SHP77 (cell line): ENCODE data around the gene ATG2B.

ENCODE experiments used
- DNase-seq, 2 experiments: peaks; one replicate each; lab custom pipeline; 2025; lab: John Stamatoyannopoulos, UW

The ATG2B gene

DNA sequence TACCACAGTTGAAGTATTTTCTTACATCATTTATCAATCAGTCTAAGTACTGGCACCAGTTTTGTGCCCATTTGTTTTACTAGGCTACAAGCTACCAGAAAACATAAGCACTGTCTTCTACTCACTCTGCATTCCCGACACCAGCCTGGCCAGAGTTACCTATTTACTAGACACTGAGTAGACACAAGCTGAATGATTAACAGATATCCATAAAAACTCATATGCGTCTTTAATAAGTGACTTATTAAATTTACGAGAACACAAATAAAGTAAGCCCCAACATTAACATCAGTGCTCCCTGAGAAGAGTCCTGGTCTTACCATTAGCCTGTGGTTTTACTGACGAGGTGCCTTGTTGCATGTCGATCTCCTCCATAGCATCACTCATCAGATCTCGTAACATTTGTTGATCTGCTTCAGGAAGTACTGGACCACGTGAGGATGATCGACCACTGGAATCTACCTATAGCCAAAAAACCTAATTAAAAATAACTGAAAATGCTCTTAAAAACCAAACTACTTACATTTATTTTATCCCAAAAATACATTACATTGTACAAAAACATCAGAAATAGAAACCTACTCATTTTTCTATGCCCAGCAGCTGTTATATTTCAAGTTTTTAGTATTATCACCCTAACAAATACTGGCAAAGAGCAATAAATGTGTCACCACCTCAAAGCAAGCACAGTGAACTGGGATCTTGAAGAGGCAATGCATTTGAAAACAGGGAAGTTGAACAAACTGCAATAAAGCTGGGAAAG, 53.8 kb downstream of the ATG2B start:
- no peak for DNase-seq

DNA sequence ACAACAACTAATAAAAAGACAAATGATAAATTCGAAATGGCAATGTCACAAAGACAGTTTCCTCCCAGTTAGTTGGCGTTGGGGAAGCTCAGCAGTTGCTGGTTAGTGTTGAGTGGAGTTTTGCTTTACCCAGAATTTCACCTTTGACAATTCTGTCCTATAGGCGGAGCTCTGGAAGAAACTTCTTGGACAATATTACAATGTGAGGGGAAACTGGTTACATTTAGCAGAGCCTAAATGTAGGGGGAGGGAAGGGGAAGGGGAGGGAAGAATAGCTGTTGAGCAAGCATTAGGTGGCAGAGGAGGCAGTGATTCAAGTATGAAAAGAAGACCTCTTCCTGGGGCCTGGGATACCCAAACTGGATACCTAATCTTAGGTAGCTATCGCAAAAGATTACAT, 55.7 kb downstream of the ATG2B start:
- DNase-seq, result no peak

DNA sequence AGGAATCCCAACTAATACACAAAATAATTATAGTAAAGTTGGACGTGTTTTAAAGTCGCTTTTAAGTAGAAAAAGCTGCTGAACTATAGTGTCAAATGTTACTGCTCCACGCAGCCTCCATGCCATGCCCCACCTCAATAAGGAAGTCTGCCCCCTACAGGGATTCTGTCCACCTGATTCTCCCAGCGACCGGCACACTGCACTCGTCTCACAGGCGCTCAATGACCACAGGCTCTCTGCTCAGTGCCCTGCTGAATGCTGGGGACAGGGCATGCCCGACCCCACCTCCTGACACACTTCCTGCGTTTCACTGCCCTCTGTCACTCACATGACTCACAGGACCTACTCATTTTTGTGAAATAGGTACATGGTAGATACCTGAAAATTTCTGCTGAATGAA, 58.2 kb downstream of the ATG2B start:
- peak in 1 of 2 experiments; percentile 3 for DNase-seq

DNA sequence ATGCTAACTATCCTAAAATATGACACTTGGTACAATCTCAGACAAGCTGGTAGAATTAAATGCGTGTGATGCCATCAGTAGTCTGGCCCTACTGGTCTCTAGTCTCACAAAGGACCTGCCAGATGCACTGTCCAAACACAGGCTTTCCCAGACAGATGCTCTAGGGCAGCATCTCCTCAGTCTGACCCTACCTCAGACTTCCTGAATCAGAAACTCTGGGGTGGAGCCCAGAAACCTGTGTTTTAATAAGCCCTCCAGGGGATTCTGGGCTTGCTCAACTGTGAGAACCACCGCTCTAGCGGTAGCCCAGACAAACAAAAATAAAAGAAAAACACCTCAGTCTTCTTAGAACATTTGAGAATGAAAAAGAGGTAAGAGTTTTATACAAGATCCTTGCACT, 59.2 kb downstream of the ATG2B start:
- DNase-seq, result no peak

DNA sequence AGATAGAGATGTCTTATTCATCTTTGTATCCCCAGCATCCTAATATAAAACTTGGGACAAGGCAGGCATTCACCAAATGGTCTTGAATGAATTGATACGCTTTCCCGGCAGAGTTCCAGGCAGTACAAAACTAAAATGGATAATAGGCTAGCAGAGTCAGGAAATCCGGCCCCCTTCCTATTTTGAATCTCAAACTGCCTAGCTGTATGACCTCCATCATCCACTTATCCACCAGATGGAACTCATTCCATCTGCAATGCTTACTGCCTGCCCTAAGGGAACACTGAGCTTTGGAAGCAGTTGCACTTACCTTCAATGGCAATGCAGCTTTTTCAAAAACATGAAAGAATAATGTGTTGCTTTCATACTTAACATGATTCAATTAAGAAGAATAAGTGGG, 63.7 kb downstream of the ATG2B start:
- DNase-seq, result no peak

DNA sequence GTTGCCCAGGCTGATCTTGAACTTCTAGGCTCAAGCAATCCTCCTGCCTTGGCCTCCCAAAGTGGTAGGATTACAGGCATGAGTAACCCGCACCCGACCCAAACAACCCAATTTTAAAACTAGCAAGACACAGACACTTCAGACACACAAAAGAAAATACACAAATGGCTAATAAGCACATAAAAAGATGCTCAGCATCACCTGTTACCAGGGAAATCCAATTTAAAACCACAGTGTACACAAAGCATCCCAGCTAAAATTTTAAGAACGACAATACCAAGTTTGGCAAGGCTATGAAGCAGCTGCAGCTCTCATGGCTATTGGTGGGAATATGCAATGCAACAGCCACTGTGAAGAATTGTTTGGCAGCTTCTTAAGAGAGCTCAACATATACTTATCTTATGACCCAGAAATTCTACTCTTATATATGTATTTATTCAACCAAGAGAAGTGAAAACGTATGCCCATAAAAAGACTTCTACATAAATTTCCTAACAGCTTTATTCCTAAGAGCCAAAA, 65.1 kb downstream of the ATG2B start:
- no peak for DNase-seq

DNA sequence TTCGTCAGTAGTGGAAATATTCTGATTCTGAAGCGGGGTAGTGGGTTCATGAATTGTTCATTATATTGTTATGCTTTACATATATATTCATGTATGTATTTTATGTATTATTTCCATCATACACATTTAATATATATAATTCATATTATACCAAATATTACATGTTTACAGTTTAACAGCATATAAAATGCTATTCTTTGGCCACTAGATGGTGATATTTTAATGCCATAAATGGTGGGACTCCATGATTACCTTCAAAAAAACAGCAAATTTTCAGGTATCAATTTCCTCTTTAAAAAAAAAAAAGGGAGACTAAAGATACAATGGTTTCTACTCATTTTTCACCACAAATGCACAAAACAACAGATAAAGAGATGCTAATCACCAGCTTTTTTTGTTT, 66.1 kb downstream of the ATG2B start:
- peak in 1 of 2 experiments; percentile 11 for DNase-seq

DNA sequence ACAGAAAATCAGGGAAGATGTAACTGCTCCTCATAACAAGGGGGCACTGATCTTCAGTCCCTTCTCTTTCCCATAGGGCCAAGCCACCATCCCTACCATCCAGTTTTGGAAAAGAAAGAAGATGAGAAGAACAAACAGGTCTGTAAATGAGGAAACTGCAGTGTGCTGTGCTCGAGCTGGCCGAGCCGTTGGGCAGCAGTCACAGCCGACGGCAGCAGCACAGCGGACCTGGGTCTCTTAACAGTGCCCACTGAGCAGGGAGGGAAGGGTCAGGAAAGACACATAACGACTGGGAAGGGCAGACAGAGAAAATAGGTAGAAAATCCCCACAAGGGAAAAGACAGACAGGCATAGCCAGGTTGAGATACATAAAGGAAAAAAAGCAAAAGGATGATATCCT, 68.9 kb downstream of the ATG2B start:
- no peak for DNase-seq

DNA sequence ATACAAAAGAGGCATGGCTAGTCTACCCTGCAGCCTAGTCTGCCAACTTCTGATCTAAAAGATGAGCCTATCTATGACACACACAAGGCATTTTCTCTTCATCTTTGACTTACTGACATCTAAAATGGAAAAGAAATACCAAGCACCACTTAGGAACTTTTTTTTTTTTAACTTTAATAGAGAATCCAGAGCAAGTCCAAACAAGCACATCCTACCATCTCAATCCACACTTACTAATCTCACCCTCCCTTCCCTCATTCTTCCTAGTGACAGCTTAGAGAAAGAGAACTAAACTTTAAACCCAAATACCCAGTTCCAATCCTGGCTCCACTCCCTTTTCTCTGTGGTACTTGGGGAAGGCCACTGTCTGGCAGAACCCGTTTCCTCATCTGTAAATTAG, 75.3 kb downstream of the ATG2B start:
- DNase-seq, result no peak

DNA sequence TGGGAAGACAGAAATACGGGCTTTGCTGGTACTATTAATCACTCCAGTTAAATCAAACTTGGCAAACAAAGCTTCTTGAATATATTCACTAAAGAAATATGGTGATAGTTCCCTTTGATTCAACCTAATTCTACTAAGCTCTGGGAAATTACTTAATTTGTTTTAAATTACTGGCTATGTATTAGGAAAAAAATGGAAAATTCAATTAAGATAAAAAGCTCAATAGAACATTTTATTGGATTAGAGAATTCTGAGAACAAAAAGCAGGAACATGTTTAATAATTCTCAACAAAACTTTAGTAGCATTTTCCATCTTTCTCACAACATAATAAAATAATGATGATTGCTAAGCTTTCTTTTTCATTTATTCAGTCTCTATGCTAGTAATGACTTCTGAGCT, 76.9 kb downstream of the ATG2B start:
- no peak for DNase-seq

DNA sequence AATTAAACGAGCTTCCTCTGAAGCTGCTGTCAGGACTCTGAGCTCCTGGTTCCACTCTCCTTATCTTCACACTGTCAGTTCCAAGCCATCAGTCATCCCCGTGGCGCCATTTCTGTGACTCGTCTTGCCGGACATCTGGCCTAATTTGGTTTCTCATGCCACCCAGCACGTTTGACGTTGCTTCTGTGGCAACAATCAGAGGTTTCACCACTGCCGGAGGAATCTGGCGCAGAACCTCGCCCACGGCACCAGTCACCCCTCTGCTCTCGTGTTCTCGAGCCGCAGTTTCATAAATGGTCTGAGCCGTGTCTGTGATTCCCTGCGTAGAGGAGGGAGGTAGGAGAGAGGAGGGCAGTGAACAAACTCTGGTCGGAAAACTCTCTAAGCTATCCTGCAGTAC, 77.5 kb downstream of the ATG2B start:
- DNase-seq, result no peak

DNA sequence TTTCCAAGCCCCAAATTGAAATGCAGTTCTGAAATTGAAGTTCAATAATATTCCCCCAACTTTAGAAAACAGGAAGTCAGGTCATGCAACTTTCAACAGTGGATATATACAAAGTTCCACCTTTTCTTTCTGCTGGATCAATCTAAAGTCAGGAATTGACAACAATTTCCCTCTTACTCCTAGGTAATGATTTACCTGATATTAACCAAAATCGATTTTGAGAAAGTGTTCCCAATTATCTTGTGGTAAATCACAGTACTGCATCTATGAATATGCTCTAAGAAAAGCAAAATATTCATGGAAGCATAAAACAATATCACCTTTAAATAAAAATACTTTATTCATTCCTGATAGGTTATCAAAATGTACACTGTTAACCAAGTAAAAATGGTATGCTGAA, 78.7 kb downstream of the ATG2B start:
- DNase-seq, result no peak

DNA sequence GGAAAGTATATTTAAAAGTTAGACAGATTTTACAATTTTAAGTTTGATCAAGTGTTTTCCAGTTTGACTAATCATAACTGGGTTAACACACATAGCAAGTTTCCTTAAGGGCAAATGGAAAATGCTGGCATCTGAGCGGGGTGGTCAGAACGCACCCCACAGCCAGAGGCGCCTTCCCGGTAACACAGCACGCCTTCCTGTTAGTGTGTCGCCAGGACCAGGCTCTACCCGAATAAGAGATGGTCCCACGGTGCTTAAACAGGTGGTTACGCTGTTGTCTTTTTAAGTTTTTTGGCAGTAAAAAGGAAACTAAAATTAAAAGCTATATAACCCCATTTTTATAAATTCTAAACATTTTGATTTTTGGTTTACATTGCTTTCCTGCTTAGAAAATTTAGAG, 79.1 kb downstream of the ATG2B start:
- DNase-seq, result no peak

DNA sequence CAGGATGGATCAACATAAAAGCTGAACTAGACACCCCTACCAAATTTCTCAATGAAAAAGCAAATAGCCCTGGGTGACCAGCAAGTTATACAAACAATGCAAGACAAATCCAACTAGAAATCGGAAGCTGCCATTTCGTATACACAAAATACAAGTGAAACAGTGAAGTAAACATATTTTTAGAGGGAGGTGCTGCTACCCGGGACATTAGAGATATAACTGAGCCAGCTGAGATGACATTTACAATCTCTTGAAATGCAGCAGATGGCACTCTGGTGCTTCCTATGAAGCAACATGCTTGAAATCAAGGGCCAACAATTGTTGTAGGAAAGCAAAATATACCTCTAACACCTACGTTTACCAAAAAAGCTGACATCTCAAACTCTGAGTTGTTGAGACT, 81.7 kb downstream of the ATG2B start:
- DNase-seq, result peak; percentile 35 to 53

DNA sequence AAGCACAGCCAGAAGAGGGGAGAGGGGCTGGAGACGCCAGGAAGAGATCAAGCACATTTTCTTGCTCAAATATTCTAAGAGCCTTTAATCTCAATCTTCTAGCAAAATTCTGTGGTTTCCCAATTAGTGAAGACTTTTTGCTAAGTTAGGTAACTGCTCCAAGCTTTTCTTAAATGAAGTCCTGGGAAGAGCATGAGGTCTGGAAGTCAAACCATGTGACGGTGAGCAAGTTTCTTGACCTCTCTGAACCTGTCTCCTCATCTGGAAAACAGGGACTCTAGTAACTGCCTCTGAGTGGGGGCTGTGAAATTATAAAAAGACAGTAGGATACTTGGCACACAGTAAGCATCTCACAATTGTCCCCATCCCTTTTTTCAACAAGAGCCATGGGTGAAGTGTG, 83.0 kb downstream of the ATG2B start:
- DNase-seq, result no peak

DNA sequence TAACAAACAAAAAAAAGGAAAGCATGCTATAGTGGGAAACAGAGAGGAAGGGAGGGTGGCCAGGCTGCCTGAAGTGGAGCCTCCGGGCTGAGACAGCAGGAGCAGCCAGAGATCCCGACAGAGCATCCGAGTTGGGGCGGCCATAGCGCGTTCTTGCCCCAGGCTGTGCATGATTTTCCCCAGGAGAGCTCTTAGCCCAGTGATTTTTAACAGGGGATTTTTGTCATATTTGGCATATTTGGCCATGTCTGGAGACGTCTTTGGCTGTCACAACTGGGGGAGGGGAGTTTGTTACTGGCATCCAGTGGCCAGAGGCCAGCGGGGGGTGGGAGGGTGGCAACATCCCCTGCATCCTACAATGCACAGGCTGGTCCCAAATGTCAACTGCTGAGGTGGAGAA, 83.6 kb downstream of the ATG2B start:
- DNase-seq, result no peak

DNA sequence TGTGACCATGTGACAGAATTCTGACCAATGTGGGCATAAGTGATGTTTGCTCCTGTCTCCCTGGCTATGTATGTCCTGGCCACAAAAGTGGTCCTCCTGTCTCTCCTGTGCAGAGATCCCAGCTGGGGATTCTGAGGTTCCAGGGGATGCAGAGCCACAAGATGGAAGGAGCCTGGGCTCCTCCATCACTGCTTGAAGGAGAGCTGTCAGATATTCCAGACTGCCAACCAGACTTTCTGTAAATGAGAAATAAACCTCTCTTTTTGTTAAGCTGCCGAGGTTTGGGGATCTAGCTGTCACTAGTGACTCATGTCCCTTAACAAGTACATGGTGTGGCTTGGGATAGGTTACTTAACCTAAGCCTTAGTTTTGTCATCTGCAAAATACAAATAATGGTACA, 85.3 kb downstream of the ATG2B start:
- no peak for DNase-seq

DNA sequence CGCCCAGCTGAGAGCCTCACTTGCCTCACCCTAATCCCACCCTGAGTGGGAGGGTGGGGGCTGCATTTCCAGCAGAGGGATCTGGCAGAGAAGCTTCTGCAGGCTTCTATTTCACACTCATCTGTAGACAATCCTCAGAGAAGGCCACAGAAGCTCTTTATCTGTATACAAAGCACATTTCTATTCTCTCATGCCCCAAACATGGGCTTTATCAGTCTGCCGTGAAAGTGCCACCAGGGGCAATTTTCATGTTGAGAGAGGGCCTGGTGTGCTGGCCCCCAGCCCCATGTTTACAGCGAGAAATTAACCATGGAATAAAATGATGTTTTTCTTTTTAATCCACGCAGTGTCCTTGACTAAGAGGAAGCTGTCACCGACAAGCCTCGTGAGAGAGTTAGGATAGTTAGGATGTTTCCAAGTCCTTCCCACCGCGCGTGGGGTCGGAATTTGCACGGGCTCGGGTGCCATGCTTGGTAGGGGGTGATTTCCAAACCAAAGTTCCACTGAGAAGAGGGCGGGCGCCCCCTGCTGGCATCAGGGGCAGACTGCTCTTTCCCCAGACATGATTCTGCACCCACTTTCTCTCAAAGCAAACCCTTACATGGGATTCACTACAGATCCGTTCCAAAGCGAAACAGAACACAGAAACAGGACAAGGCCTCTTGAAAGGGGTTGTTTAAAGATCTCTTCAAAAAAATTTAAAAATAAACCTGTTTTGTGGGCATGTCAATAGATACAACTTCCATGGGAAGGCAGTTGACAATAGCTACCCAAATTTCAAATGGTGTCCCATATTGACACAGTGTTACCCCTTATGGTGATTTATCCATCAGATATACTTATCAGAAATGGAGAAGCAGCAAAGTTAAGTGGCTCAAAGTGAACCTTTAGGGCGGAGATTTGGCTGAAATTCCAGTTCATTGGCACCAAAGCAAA, 87.7 kb downstream of the ATG2B start:
- DNase-seq, result peak; percentile 73 to 79

DNA sequence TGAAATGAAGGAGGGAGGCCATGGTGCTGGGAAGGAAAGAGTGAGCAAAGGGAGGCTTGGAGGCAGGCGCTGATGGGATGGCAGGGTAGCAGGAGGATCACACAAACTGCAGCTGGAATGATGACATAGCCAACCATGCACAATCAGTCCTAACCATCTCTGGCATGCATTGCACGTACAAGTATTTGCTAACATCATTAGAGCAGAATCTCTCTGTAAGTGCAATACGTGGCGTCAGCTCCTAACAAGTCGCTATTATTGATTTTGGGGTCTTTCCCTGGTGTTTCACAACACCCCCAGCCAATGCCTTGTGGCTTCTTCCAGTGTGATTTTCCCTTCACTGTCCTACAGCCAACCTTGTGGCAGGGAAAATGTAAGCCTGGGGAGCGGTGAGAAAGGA, 88.6 kb downstream of the ATG2B start:
- DNase-seq, result peak; percentile 53 to 77

DNA sequence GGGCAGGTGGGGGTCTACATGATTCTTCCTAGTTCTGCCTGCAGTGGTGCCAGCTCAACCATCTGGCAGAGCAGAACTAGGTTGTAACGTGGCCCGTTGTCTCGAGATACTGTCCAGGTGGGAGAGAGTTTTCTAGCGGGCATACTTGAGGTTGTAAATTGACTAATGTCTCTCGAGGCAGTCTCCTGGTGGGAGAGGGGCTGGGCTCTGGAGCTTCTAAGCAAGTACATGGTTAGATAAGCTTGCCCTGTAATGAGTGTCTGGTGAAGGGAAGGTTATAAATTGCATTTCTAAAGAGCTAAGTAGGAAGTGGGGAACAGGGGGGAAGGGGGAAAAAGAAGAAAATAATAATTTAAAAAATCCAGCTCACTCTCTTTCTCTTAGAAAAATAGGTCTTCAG, 89.0 kb downstream of the ATG2B start:
- DNase-seq, result peak; percentile 34 to 40

DNA sequence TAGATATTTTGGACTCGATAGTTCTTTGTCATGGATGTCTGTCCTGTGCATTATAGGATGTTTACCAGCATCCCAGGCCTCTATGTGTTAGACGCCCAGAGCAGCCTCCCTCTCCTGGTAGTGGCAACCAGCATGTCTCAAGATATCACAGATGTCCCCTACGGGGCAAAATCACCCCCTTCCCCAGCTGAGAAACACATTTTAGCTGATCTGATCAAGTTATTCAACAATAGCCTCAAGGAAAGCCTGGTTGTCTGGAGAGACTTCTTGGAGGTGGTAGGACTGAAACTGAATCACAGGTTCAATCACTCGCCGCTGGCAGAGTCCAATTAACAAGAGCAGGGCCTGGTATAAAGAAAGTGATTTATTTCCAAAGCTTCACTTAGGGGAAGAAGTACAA, 89.5 kb downstream of the ATG2B start:
- DNase-seq, result no peak

DNA sequence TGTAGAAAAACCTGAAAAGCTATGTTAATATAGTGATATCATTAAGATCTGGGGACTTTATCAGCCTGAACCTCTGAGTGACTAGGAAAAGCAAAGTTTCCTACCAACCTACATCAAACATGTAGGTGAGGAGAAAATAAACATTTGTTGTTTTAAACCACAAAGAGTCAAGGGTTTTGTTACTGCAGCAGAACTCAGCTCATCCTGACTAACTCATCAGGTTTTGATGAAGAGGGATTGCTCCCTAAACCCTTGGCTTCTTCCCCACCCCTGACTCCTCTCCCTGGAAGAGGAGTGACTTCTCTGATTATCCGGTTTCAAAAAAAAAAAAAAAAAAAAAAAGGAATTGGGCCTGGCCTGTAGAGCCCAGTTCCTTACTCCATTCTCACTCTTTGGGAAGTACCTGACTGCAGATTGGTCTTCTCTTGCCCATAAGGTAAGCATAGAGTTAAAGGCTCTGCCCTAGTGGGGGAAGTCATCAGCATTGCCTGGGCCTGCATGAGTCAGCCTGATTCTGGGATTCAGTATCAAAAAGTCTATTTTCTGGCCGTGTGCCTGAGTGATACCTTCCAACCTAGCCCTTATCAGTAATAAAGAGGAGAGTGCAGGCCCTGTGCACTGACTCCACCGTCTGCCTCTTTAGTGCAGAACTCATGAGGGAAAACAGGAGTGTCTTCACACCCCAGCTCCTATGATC, 90.2 kb downstream of the ATG2B start:
- DNase-seq, result peak in 1 of 2 experiments; percentile 11

DNA sequence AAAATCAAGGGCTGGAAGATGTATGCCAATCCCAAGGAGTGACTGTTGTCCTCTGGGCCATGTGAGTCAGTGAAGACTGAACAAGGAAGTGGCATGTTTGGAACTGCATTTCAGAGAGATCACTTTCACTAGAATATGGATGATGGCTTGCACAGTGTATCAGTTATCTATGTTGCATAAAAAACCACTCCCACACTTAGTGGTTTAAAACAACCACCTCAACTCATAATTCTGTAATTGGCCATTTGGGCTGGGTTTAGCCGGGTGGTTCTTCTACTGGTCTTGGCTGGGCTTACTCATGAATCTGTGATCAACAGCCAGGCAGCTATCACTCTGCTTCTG, 91.7 kb downstream of the ATG2B start:
- DNase-seq, result no peak
